ENCODE data around the gene EFHC2.

Gene EFHC2

GRCh38 chrX:44306356-44306755 is 37.1 kb downstream of the EFHC2 start:
- Histone ChIP-seq H3K27me3 (ENCODE audit: low read depth, low read length) (no peaks in the 10 kb centered on the region), H4K20me1 (ENCODE audit: insufficient read depth, low read length) (no peaks in the 10 kb centered on the region), H3K4me1 (ENCODE audit: low read length) (no peaks in the 10 kb centered on the region), H2AFZ (ENCODE audit: low read depth, low read length) (no peak overlapping the region), H3K36me3 (replicated peaks; ENCODE audit: low read depth, low read length) (no peaks in the 10 kb centered on the region), H3K9ac (ENCODE audit: low read length) (no peak overlapping the region), H3K4me2 (ENCODE audit: low read length) (no peak overlapping the region), H3K4me3 (ENCODE audit: low read length) (no peak overlapping the region), H3K79me2 (ENCODE audit: low read length) (no peaks in the 10 kb centered on the region), H3K9me3 (ENCODE audit: insufficient read depth, low read length) (no peaks in the 10 kb centered on the region), H3K27ac (ENCODE audit: low read length) (no peak overlapping the region)
- no peak for TF ChIP-seq CTCF (IDR thresholded peaks at IDR 0.05; ENCODE audit: low read depth, low read length)

- Histone ChIP-seq H3K4me3 (ENCODE audit: low read length) (no peak overlapping the region), H3K4me2 (ENCODE audit: low read length) (no peak overlapping the region), H3K27me3 (ENCODE audit: low read depth, low read length) (no peaks in the 10 kb centered on the region)
These were observed 37.6 kb downstream of the EFHC2 start for GRCh38 chrX:44305921-44306320.

GRCh38 chrX:44303119-44303518 is 40.4 kb downstream of the EFHC2 start:
- Histone ChIP-seq H3K4me2 (ENCODE audit: low read length) (no peak overlapping the region), H3K79me2 (ENCODE audit: low read length) (no peaks in the 10 kb centered on the region), H3K4me1 (ENCODE audit: low read length) (no peaks in the 10 kb centered on the region), H4K20me1 (ENCODE audit: insufficient read depth, low read length) (no peaks in the 10 kb centered on the region), H3K4me3 (ENCODE audit: low read length) (no peak overlapping the region), H2AFZ (ENCODE audit: low read depth, low read length) (no peak overlapping the region), H3K27me3 (ENCODE audit: low read depth, low read length) (no peaks in the 10 kb centered on the region), H3K27ac (ENCODE audit: low read length) (no peak overlapping the region), H3K9ac (ENCODE audit: low read length) (no peak overlapping the region), H3K36me3 (replicated peaks; ENCODE audit: low read depth, low read length) (no peaks in the 10 kb centered on the region), H3K9me3 (ENCODE audit: insufficient read depth, low read length) (no peaks in the 10 kb centered on the region)
- TF ChIP-seq EZH2phosphoT487 (IDR thresholded peaks at IDR 0.05; ENCODE audit: low read depth) (no peak), CTCF (IDR thresholded peaks at IDR 0.05; ENCODE audit: low read depth, low read length) (no peak; the same call in 1 of the 2 replicates)

More at GRCh38 chrX:44305921-44306320, 37.6 kb downstream of the EFHC2 start:
- no peak overlapping the region for H2AFZ ChIP-seq (ENCODE audit: low read depth, low read length)
- no peaks in the 10 kb centered on the region for H3K79me2 ChIP-seq (ENCODE audit: low read length)
- TF ChIP-seq CTCF (IDR thresholded peaks at IDR 0.05; ENCODE audit: low read depth, low read length): no peak
- TF ChIP-seq EZH2phosphoT487 (IDR thresholded peaks at IDR 0.05; ENCODE audit: low read depth): no peak
- H3K36me3 ChIP-seq (replicated peaks; ENCODE audit: low read depth, low read length): no peaks in the 10 kb centered on the region
- H3K9ac ChIP-seq (ENCODE audit: low read length): no peak overlapping the region
- H3K9me3 ChIP-seq (ENCODE audit: insufficient read depth, low read length): no peaks in the 10 kb centered on the region
- H4K20me1 ChIP-seq (ENCODE audit: insufficient read depth, low read length): no peaks in the 10 kb centered on the region
- H3K27ac ChIP-seq (ENCODE audit: low read length): no peak overlapping the region
- no peaks in the 10 kb centered on the region for H3K4me1 ChIP-seq (ENCODE audit: low read length)

- Histone ChIP-seq H3K27ac (ENCODE audit: low read length) (no peak overlapping the region), H3K79me2 (ENCODE audit: low read length) (no peaks in the 10 kb centered on the region), H3K4me2 (ENCODE audit: low read length) (no peak overlapping the region), H3K4me1 (ENCODE audit: low read length) (no peaks in the 10 kb centered on the region), H3K9ac (ENCODE audit: low read length) (no peak overlapping the region), H3K36me3 (replicated peaks; ENCODE audit: low read depth, low read length) (no peaks in the 10 kb centered on the region), H2AFZ (ENCODE audit: low read depth, low read length) (no peak overlapping the region), H4K20me1 (ENCODE audit: insufficient read depth, low read length) (no peaks in the 10 kb centered on the region), H3K27me3 (ENCODE audit: low read depth, low read length) (no peaks in the 10 kb centered on the region), H3K9me3 (ENCODE audit: insufficient read depth, low read length) (no peaks in the 10 kb centered on the region), H3K4me3 (ENCODE audit: low read length) (no peak overlapping the region)
- TF ChIP-seq EZH2phosphoT487 (IDR thresholded peaks at IDR 0.05; ENCODE audit: low read depth): no peak
- TF ChIP-seq CTCF (IDR thresholded peaks at IDR 0.05; ENCODE audit: low read depth, low read length): no peak
These were observed 44.3 kb downstream of the EFHC2 start for GRCh38 chrX:44299177-44299576.
